MM.1S (cell line): ENCODE results near the gene PTMS.

ENCODE experiments used
- DNase-seq: peaks from one replicate; pipeline ENCODE4 v3.0.0-alpha.2; 2015
- H2AFZ ChIP-seq: fragments of 300-600 bp; sonication (generic); 2 replicates; pipeline ENCODE4 v1.6.0; 2016; ENCODE audit warnings: antibody characterized with exemption, low read length
- H3F3A ChIP-seq: fragments of 300-600 bp; sonication (generic); 2 replicates; pipeline ENCODE4 v1.6.1; 2016; ENCODE audit warnings: mild to moderate bottlenecking, antibody characterized with exemption, low read length, moderate library complexity, mixed read lengths; ENCODE audit not compliant: insufficient read depth
- H3K27ac ChIP-seq: fragments of 300-600 bp; sonication (generic); 2 replicates; pipeline ENCODE4 v1.5.1; 2016; ENCODE audit warnings: mild to moderate bottlenecking, low read length
- H3K27me3 ChIP-seq: fragments of 300-600 bp; sonication (generic); replicated peaks from 2 replicates; pipeline ENCODE4 v1.6.0; 2016; ENCODE audit warnings: low read length; ENCODE audit not compliant: insufficient read depth
- H3K36me3 ChIP-seq: fragments of 300-600 bp; sonication (generic); replicated peaks from 2 replicates; pipeline ENCODE4 v1.6.1; 2016; ENCODE audit warnings: mild to moderate bottlenecking, low read length, mixed read lengths; ENCODE audit not compliant: insufficient read depth
- H3K4me1 ChIP-seq: fragments of 300-600 bp; sonication (generic); 2 replicates; pipeline ENCODE4 v1.6.1; 2016; ENCODE audit warnings: low read length, mixed read lengths
- H3K4me2 ChIP-seq: fragments of 300-600 bp; sonication (generic); 2 replicates; pipeline ENCODE4 v1.6.0; 2016; ENCODE audit warnings: low read depth, low read length
- H3K4me3 ChIP-seq: fragments of 300-600 bp; sonication (generic); 2 replicates; pipeline ENCODE4 v1.5.1; 2016; ENCODE audit warnings: low read length, mixed read lengths
- H3K79me2 ChIP-seq: fragments of 300-600 bp; sonication (generic); 2 replicates; pipeline ENCODE4 v1.6.1; 2016; ENCODE audit warnings: mixed run types, low read length, mixed read lengths
- H3K9ac ChIP-seq: fragments of 300-600 bp; sonication (generic); 2 replicates; pipeline ENCODE4 v1.6.1; 2016; ENCODE audit warnings: low read length, mixed read lengths
- H3K9me2 ChIP-seq: fragments of 300-600 bp; sonication (generic); replicated peaks from 2 replicates; pipeline ENCODE4 v1.6.1; 2016; ENCODE audit warnings: mild to moderate bottlenecking, low read length, mixed read lengths; ENCODE audit not compliant: insufficient read depth
- H3K9me3 ChIP-seq: fragments of 300-600 bp; sonication (generic); replicated peaks from 2 replicates; pipeline ENCODE4 v1.6.1; 2016; ENCODE audit warnings: mild to moderate bottlenecking, low read length, mixed read lengths; ENCODE audit not compliant: insufficient read depth
- H4K20me1 ChIP-seq: fragments of 300-600 bp; sonication (generic); 2 replicates; pipeline ENCODE4 v1.6.1; 2016; ENCODE audit warnings: mild to moderate bottlenecking, low read length, moderate library complexity, mixed read lengths; ENCODE audit not compliant: insufficient read depth
- CTCF ChIP-seq: fragments of 300-600 bp; sonication (generic); IDR thresholded peaks from 2 replicates; pipeline ENCODE4 v1.5.1; 2016; ENCODE audit warnings: antibody characterized with exemption, low read length, mixed read lengths
- EZH2 ChIP-seq: fragments of 300-600 bp; sonication (generic); optimal IDR thresholded peaks from 2 replicates; pipeline ENCODE3; 2017; ENCODE audit warnings: low read depth, mild to moderate bottlenecking, antibody characterized with exemption, low read length, mixed read lengths
- EZH2phosphoT487 ChIP-seq: fragments of 300-600 bp; sonication (generic); IDR thresholded peaks from 2 replicates; pipeline ENCODE4 v1.6.1; 2018; ENCODE audit warnings: antibody characterized with exemption, low read length

The PTMS gene

GRCh38 chr12:6768990-6769389 lies 2.8 kb downstream of the PTMS start:
- H3K9ac ChIP-seq: no peak overlapping the region
- H3K27ac ChIP-seq: no peak overlapping the region
- no peak overlapping the region for H3K4me2 ChIP-seq
- H4K20me1 ChIP-seq: no peaks in the 10 kb centered on the region
- no peak for TF ChIP-seq EZH2phosphoT487
- TF ChIP-seq CTCF: no peak
- TF ChIP-seq EZH2: no peak
- no peaks in the 10 kb centered on the region for H3K9me3 ChIP-seq
- H3K9me2 ChIP-seq: no peaks in the 10 kb centered on the region
- peaks cover 13% of the 10 kb centered on the region for H3K27me3 ChIP-seq
- no peaks in the 10 kb centered on the region for H3K36me3 ChIP-seq
- DNase-seq: no peak
- H3F3A ChIP-seq: peaks cover 15% of the 10 kb centered on the region; the same call in 1 of the 2 replicates
- no peaks in the 10 kb centered on the region for H3K79me2 ChIP-seq
- H3K4me3 ChIP-seq: no peak overlapping the region
- H3K4me1 ChIP-seq: peaks cover 10% of the 10 kb centered on the region
- H2AFZ ChIP-seq: no peak overlapping the region

GRCh38 chr12:6769666-6770065 lies 3.5 kb downstream of the PTMS start:
- Histone ChIP-seq H3K27ac (no peak overlapping the region), H3K4me1 (peaks cover 6% of the 10 kb centered on the region)

GRCh38 chr12:6770094-6770493 lies 3.9 kb downstream of the PTMS start:
- no peak overlapping the region for H3K9ac ChIP-seq
- peaks cover 8% of the 10 kb centered on the region for H3K27me3 ChIP-seq
- no peaks in the 10 kb centered on the region for H4K20me1 ChIP-seq
- H3K27ac ChIP-seq: no peak overlapping the region
- H2AFZ ChIP-seq: no peak overlapping the region
- DNase-seq: no peak
- no peaks in the 10 kb centered on the region for H3K9me3 ChIP-seq
- no peak overlapping the region for H3K4me2 ChIP-seq
- H3K9me2 ChIP-seq: no peaks in the 10 kb centered on the region
- no peaks in the 10 kb centered on the region for H3K79me2 ChIP-seq
- peaks cover 10% of the 10 kb centered on the region; the same call in 1 of the 2 replicates for H3F3A ChIP-seq
- H3K36me3 ChIP-seq: no peaks in the 10 kb centered on the region
- H3K4me3 ChIP-seq: no peak overlapping the region
- peaks cover 2% of the 10 kb centered on the region for H3K4me1 ChIP-seq
- TF ChIP-seq CTCF (no peak), EZH2 (no peak), EZH2phosphoT487 (no peak)

More at GRCh38 chr12:6769666-6770065, 3.5 kb downstream of the PTMS start:
- H3K27me3 ChIP-seq: peaks cover 12% of the 10 kb centered on the region
- H2AFZ ChIP-seq: no peak overlapping the region
- H3K79me2 ChIP-seq: no peaks in the 10 kb centered on the region
- no peak for DNase-seq
- no peak overlapping the region for H3K4me2 ChIP-seq
- H3K4me3 ChIP-seq: no peak overlapping the region
- no peak overlapping the region for H3K9ac ChIP-seq
- H3K9me3 ChIP-seq: no peaks in the 10 kb centered on the region
- no peaks in the 10 kb centered on the region for H3K9me2 ChIP-seq
- H4K20me1 ChIP-seq: no peaks in the 10 kb centered on the region
- H3F3A ChIP-seq: peaks cover 14% of the 10 kb centered on the region; the same call in 1 of the 2 replicates
- H3K36me3 ChIP-seq: no peaks in the 10 kb centered on the region
- TF ChIP-seq CTCF: no peak
- no peak for TF ChIP-seq EZH2
- no peak for TF ChIP-seq EZH2phosphoT487
